T-helper 1 cell treated with Interleukin-12 subunit alpha and Interleukin-12 subunit beta and Interleukin-4 antibody, amounts not matched to agents 30 ng/mL and 1 ng/mL, for 36 hours (primary cell): Measurements from ENCODE around the gene UBE2N. TPM values are rescaled to one million over a fixed set of nuclear protein-coding genes. Genes with fewer than 3 reads are reported as not detected.

Experiments used
- intact Hi-C: fragments of 100-400 bp; cut with micrococcal nuclease; formaldehyde crosslinking; loops from one replicate; pipeline ENCODE4 v1.15.1; 2024
- total RNA-seq: library from RNA; stranded (reverse); gene quantifications from 2 replicates; pipeline ENCODE4 v1.2.3, GENCODE V29; 2022

Gene UBE2N
- total RNA-seq, 1 donor from 2014 or later, result 184 TPM

DNA sequence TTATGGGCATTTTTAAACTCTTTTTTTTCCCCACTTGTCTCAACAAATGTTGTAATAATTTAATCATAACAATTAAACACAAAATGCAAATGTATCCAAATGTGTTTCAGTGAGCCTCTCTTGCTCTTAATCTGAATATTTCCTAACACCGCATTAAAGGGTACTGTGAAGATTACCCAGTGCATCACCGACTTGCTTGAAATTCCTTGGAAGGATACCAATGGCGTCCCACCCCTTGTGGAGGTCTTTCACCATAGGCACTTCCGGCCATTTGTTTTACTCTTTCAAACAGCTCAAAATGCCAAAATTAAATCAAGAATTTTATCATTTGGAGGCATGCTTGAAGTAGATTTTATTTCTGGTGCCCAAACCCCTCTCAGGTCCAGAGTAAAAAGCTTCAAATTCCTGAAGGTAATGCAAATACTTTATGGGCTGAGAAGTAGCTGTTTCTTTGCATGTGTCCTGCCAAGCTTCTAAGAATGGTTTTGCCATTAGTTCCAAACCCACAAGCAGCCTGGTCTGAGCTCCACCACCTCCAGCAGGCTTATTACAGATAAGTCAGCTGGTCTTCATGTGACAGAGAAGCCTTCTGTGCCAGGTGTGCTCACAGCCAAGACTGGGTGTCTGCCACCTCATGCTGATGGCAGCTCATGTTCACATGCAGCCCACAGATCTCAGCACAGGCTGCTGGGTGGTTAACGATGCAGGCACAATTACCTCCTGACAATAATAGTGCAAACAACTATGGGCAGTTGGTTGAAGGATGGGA lies 80.4 kb downstream of the UBE2N start:
- intact Hi-C loops, result no loop called here

GRCh38 chr12:93360688-93361087 lies 81.1 kb downstream of the UBE2N start:
- intact Hi-C loops, result no loop called here

DNA sequence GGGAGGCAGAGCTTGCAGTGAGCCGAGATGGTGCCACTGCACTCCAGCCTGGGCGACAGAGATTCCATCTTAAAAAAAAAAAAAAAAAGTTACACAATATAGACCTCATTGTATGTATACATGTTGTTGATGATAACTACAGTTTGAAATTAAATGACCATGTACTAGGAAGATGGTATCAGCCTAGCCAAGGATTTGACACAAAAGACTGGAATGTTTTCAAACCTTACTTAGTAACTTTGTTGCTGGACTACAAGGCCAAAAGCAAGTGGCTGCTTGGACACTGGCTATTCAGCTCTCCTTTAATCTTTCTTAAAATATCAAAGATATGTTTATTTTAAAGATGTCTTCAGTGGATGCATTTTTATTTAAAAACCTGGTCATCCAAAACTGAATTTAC lies 82.9 kb downstream of the UBE2N start:
- intact Hi-C loops, result no loop called here

GRCh38 chr12:93358058-93358457 lies 83.7 kb downstream of the UBE2N start:
- intact Hi-C loops, result no loop called here

GRCh38 chr12:93356214-93356613 lies 85.5 kb downstream of the UBE2N start:
- intact Hi-C loops, result no loop called here

Other genes starting within 250 kb of the UBE2N start
- 41.0 and 45.3 TPM in 2 replicates for gene NUDT4, start 64.0 kb downstream of the UBE2N start, total RNA-seq
- gene MRPL42, start 25.6 kb upstream of the UBE2N start, total RNA-seq, result 66.6 and 67.3 TPM in 2 replicates
- 51.2 and 52.2 TPM in 2 replicates for gene SOCS2, start 130.7 kb upstream of the UBE2N start, total RNA-seq
- gene CRADD, start 235.4 kb upstream of the UBE2N start, total RNA-seq, result 8.7 and 11.6 TPM in 2 replicates